Measurements from ENCODE around the gene SOX1. TPM values are rescaled to one million over a fixed set of nuclear protein-coding genes. Genes with fewer than 3 reads are reported as not detected.

The SOX1 gene
- total and polyA plus RNA-seq, 2 donors (not counting 1 experiment from before 2014, with no cell fraction given), result not detected

GRCh38 chr13:112060282-112060830, 6.6 kb upstream of the SOX1 start:
- Histone ChIP-seq H3K27ac (ENCODE audit: low read length in 2 of 2) (no peak overlapping the region), H3K4me1 (ENCODE audit: control insufficient read depth in 2 of 2, insufficient read depth in 2 of 2, low read length in 2 of 2) (peaks cover 0 to 5% of the 10 kb centered on the region in 2 donors), H3K9ac (ENCODE audit: low read length) (no peak overlapping the region), H3K4me2 (replicated peaks; ENCODE audit: low read depth, low read length, poor library complexity, severe bottlenecking) (no peak overlapping the region), H2AFZ (ENCODE audit: insufficient read depth, low read depth, low read length, poor library complexity, severe bottlenecking) (no peak overlapping the region), H3K9me3 (ENCODE audit: control extremely low read depth in 1 of 3, control insufficient read depth in 2 of 3, insufficient read depth in 1 of 3, low read length in 2 of 3) (peaks cover 0 to 59% (median 0%) of the 10 kb centered on the region in 3 donors), H3K79me2 (ENCODE audit: control insufficient read depth, insufficient read depth, low read length) (no peaks in the 10 kb centered on the region), H4K20me1 (ENCODE audit: control insufficient read depth, insufficient read depth, low read length, poor library complexity, severe bottlenecking) (no peaks in the 10 kb centered on the region), H3K27me3 (replicated peaks in 1 of 4; ENCODE audit: control extremely low read depth in 1 of 4, control insufficient read depth in 3 of 4, insufficient read depth in 4 of 4, low read length in 3 of 4) (peaks cover 2 to 86% (median 48%) of the 10 kb centered on the region in 4 experiments), H3K4me3 (ENCODE audit: control extremely low read depth in 1 of 5, extremely low read depth in 1 of 5, insufficient read depth in 1 of 5, low read depth in 2 of 5, low read length in 4 of 5) (no peak overlapping the region), H3K36me3 (replicated peaks in 1 of 2; ENCODE audit: control extremely low read depth in 1 of 2, control insufficient read depth in 1 of 2, extremely low read depth in 1 of 2, insufficient read depth in 2 of 2, low read length in 1 of 2) (no peaks in the 10 kb centered on the region)
- Mint-ChIP-seq H3K27me3 (peaks cover 53% of the 10 kb centered on the region), H3K27ac (no peak overlapping the region), H3K4me1 (peaks cover 3% of the 10 kb centered on the region), H3K4me3 (no peak overlapping the region), H3K9me3 (ENCODE audit: insufficient read depth) (no peaks in the 10 kb centered on the region)
- DNase-seq (no peak), ATAC-seq (ENCODE audit: low read depth) (no peak)
- intact Hi-C loops (cut with micrococcal nuclease), result no loop called here
- WGBS (ENCODE audit: insufficient coverage), result no CpG with 5 or more reads among the region's 14 CpGs
- TF ChIP-seq, protein P1, sequence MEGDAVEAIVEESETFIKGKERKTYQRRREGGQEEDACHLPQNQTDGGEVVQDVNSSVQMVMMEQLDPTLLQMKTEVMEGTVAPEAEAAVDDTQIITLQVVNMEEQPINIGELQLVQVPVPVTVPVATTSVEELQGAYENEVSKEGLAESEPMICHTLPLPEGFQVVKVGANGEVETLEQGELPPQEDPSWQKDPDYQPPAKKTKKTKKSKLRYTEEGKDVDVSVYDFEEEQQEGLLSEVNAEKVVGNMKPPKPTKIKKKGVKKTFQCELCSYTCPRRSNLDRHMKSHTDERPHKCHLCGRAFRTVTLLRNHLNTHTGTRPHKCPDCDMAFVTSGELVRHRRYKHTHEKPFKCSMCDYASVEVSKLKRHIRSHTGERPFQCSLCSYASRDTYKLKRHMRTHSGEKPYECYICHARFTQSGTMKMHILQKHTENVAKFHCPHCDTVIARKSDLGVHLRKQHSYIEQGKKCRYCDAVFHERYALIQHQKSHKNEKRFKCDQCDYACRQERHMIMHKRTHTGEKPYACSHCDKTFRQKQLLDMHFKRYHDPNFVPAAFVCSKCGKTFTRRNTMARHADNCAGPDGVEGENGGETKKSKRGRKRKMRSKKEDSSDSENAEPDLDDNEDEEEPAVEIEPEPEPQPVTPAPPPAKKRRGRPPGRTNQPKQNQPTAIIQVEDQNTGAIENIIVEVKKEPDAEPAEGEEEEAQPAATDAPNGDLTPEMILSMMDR (IDR thresholded peaks at IDR 0.05), result no peak
- no peak for TF ChIP-seq EZH2 (IDR thresholded peaks at IDR 0.05; ENCODE audit: borderline replicate concordance, insufficient read depth, low read depth, low read length, poor library complexity, severe bottlenecking)
- CTCF ChIA-PET, result no interaction called here
- POLR2A ChIA-PET, result no interaction called here

DNA sequence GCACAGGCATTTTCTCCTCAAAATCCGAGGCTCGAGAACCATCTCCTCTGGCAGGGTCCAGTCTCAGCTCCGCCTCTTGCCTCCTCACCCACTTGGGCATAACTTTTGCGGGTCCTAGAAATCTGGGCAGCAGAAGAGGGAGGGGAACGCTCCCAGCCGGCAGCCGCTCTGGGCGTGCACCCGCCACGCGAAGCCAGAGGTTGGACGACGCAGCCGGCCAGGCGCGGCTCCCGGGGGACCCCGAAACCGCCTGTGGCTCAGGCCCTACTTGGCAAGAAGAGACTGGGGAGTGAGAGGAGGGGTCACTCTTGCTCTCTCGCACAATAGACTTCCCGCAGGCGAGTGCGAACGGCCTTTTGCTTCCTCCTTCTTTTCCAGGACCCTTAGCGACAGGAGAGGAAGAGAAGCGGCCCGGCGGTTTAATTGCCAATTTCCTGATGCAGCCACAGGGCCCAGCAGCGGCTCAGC, 6.0 kb upstream of the SOX1 start:
- H2AFZ ChIP-seq (ENCODE audit: insufficient read depth, low read depth, low read length, poor library complexity, severe bottlenecking), result no peak overlapping the region
- H3K27ac ChIP-seq (ENCODE audit: low read length in 2 of 2), result no peak overlapping the region
- ATAC-seq (ENCODE audit: low read depth), result no peak
- no peaks in the 10 kb centered on the region for H3K79me2 ChIP-seq (ENCODE audit: control insufficient read depth, insufficient read depth, low read length)
- peaks cover 55% of the 10 kb centered on the region for H3K27me3 Mint-ChIP-seq
- H3K36me3 ChIP-seq (replicated peaks in 1 of 2; ENCODE audit: control extremely low read depth in 1 of 2, control insufficient read depth in 1 of 2, extremely low read depth in 1 of 2, insufficient read depth in 2 of 2, low read length in 1 of 2), result no peaks in the 10 kb centered on the region
- POLR2A ChIA-PET, result no interaction called here
- intact Hi-C loops (cut with micrococcal nuclease), result no loop called here
- H3K27me3 ChIP-seq (replicated peaks in 1 of 4; ENCODE audit: control extremely low read depth in 1 of 4, control insufficient read depth in 3 of 4, insufficient read depth in 4 of 4, low read length in 3 of 4), result peaks cover 2 to 86% (median 52%) of the 10 kb centered on the region in 4 experiments
- no peak overlapping the region for H3K4me3 Mint-ChIP-seq
- H3K4me2 ChIP-seq (replicated peaks; ENCODE audit: low read depth, low read length, poor library complexity, severe bottlenecking), result no peak overlapping the region
- no peaks in the 10 kb centered on the region for H4K20me1 ChIP-seq (ENCODE audit: control insufficient read depth, insufficient read depth, low read length, poor library complexity, severe bottlenecking)
- WGBS (ENCODE audit: insufficient coverage), result 7% methylated on average over 29 of the region's 29 CpGs
- H3K4me1 Mint-ChIP-seq, result peaks cover 8% of the 10 kb centered on the region
- CTCF ChIA-PET, result no interaction called here
- peaks cover 2 to 11% of the 10 kb centered on the region in 2 donors for H3K4me1 ChIP-seq (ENCODE audit: control insufficient read depth in 2 of 2, insufficient read depth in 2 of 2, low read length in 2 of 2)
- DNase-seq, result peak; percentile 11
- TF ChIP-seq EZH2 (IDR thresholded peaks at IDR 0.05; ENCODE audit: borderline replicate concordance, insufficient read depth, low read depth, low read length, poor library complexity, severe bottlenecking), result no peak
- TF ChIP-seq, protein P1 (IDR thresholded peaks at IDR 0.05), result no peak
- H3K9ac ChIP-seq (ENCODE audit: low read length), result no peak overlapping the region
- no peak overlapping the region for H3K4me3 ChIP-seq (ENCODE audit: control extremely low read depth in 1 of 5, extremely low read depth in 1 of 5, insufficient read depth in 1 of 5, low read depth in 2 of 5, low read length in 4 of 5)
- H3K27ac Mint-ChIP-seq, result no peak overlapping the region
- no peaks in the 10 kb centered on the region for H3K9me3 Mint-ChIP-seq (ENCODE audit: insufficient read depth)
- H3K9me3 ChIP-seq (ENCODE audit: control extremely low read depth in 1 of 3, control insufficient read depth in 2 of 3, insufficient read depth in 1 of 3, low read length in 2 of 3), result peaks cover 0 to 61% (median 0%) of the 10 kb centered on the region in 3 donors

Data from B cell (primary cell).